GM13977 (cell line): ENCODE results near the gene INO80B.
"Not testable (repeated sequence)": the region's sequence is repeated elsewhere in the genome, so short reads cannot be mapped to it uniquely, and the experiment has no call there.

ENCODE experiments used
- DNase-seq: peaks from one replicate; pipeline ENCODE4 v3.0.0; 2012; ENCODE audit warnings: low spot score
- in situ Hi-C: fragments of 300-500 bp; cut with MboI; formaldehyde crosslinking; loops from one replicate; pipeline ENCODE4 v1.12.0; 2022; ENCODE audit warnings: low sequenced_read_pairs, low pct_unique_long_range_greater_than_20kb, mixed read lengths, inconsistent platforms; ENCODE audit not compliant: unreplicated experiment
- TF ChIP-seq, protein P1 (sequence below): IDR thresholded peaks from 2 replicates; pipeline ENCODE4 v1.5.1; 2012; ENCODE audit warnings: mild to moderate bottlenecking, control low read depth; ENCODE audit not compliant: insufficient read depth; ENCODE audit errors: extremely low read depth, missing control alignments

INO80B gene

DNA sequence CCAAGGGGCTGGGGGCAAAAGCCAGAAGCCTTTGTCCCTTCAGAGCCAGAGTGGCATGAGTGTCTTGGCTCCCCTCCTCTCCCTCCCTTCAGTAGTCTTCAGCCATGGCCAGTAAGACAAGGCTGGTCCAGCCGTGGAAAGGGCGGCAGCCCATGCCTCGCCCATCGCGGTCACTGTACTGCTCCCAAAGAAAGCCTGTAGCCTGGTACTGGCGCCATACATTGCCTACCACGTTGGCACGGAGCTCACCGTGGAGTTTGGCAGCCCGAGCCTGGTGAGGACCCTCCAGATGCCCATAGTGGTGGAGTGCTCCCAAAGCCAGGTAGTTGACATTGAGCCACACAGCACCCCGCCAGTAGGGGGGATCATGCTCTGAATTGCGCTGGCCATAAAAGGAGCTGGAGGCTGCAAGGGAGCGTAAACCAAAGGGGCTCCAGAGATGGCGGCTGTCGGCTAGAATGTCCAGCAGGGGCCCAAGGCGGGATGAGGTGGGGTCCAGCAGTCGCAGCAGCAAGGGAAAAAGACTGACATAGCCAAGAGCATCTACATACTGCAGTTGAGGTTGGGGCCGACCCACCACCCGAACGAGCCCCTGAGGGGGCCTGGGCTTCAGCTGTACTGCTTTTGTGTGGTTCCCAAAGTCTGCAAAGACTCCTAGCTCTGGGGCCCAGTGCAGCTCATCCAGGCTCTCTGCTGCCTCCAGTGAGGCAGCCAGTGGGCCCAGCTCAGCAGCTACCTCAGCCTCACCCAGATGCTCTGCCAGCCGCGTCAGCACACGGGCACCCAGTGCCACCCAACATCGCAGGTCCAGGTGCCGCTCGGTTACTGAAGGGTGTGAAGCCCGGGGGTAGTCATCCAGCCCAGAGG, 6.5 kb downstream of the INO80B start:
- in situ Hi-C loops, result no loop called here
- DNase-seq, result no peak
- TF ChIP-seq, protein P1, sequence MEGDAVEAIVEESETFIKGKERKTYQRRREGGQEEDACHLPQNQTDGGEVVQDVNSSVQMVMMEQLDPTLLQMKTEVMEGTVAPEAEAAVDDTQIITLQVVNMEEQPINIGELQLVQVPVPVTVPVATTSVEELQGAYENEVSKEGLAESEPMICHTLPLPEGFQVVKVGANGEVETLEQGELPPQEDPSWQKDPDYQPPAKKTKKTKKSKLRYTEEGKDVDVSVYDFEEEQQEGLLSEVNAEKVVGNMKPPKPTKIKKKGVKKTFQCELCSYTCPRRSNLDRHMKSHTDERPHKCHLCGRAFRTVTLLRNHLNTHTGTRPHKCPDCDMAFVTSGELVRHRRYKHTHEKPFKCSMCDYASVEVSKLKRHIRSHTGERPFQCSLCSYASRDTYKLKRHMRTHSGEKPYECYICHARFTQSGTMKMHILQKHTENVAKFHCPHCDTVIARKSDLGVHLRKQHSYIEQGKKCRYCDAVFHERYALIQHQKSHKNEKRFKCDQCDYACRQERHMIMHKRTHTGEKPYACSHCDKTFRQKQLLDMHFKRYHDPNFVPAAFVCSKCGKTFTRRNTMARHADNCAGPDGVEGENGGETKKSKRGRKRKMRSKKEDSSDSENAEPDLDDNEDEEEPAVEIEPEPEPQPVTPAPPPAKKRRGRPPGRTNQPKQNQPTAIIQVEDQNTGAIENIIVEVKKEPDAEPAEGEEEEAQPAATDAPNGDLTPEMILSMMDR, result peak; percentile 33

DNA sequence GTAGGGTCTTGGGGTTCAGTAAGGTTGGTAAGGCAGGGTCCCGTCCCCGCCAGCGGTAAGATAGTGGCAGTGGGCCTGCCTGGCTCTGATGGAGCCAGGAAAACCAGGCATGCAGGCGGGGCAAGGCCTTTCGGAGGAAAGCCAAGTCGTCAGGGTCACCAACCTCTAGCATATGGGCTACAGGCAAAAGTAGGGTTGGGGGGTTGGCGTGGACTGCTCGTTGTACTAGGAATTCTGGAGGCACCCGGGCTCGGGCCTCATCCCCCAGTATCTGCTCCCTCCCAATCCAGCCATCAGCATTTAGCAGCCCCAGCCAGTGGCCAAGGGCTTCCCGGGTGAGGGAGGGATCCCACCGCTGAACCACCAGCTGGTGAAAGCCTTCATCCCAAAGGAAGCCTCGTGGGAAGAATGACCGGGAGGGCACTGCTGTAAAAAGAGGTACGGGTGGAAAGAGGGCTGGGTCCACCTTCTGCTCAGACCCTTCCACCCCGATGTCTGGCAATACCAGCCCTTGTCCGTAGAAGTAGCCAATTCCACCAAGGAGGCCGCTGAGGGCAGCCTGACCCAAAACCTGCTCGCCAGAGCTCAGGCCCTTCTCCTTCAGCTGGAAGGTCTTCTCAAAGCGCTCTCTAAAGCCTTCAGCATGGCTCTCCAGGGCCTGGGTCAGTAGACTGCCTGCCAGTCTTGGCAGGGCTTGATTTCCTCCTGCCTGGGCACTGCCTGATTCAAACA, 7.3 kb downstream of the INO80B start:
- DNase-seq, result no peak
- in situ Hi-C loops, result no loop called here
- TF ChIP-seq, protein P1, result no peak

DNA sequence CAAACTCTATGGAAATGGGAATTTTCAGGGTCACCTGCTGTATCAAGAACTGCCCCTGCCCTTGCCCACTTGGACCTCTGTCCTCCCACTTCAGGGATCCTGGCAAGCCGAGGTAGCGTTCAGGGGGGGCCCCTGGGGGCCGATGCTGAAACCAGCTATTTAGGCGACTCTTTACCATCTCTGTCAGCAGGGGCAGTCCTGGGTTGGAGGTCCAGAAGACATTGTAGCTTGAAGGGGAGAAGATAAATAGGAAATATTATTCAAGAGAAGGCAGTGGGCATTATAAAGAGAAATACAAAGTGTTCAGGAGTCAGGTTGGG, 7.9 kb downstream of the INO80B start:
- TF ChIP-seq, protein P1, result no peak
- DNase-seq, result no peak
- in situ Hi-C loops, result no loop called here

DNA sequence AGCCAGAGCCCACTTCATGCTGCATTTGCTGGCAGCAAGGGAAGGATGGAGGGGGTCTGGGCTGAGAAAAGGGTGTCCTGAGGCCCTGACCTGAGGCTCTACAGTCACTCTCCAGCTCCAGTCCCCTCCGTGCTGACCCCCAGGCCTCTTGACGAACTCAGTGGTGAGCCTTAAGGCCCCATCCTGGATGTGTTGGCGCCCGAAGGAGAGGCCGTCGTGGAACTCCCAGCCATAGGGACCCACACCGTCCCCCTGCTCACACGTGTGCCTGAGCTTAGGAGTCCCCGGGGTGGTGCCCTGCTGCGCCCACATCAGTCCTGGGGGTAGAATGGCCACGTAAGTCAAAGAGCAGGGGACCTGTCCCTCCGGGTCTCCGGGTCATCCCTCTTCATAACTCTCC, 9.5 kb downstream of the INO80B start:
- TF ChIP-seq, protein P1, result no peak
- no peak for DNase-seq
- in situ Hi-C loops, result no loop called here

- DNase-seq, in situ Hi-C loops: not testable (repeated sequence)
Observed at GRCh38 chr2:74470742-74471141, 15.9 kb downstream of the INO80B start.

DNA sequence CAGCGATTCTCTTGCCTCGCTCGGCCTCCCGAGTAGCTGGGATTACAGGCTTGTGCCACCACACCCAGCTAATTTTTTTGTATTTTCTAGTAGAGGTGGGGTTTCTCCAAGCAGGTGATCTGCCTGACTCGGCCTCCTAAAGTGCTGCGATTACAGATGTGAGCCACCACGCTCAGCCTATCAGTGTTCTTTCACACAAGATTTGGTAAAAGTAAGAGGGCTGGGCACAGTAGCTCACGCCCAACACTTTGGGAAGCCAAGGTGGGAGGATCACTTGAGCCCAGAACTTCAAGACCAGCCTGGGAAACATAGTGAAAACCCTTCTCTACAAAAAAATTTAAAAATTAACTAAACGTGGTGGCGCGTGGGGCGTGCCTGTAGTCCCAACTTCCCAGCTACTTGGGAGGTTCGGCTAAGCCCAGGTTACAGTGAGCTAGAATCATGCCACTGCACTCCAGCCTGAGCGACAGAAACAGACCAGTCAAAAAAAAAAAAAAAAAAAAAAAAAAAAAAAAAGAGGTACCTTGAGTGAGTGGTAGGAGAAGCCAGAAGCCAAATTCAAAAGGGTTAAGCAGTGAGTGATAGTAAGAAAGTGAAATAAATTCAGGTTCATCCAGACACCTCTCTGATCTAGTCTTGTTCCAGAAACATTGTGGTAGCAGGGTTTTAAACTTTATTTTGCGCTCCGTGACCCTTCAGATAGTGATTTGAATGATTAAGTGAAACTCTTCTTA, 16.6 kb downstream of the INO80B start:
- in situ Hi-C loops, result no loop called here
- DNase-seq, result peak; percentile 5
- TF ChIP-seq, protein P1, result no peak
